OCI-LY3 (cell line): Measurements from ENCODE around the gene KLF7.

Source experiments
- H2AFZ ChIP-seq: fragments of 200-600, 300-600 bp; shearing (Covaris generic); 2 replicates; pipeline ENCODE4 v1.6.0; 2014; ENCODE audit warnings: antibody characterized with exemption, low read depth, low read length
- H3K27ac ChIP-seq: fragments of 200-600, 300-600 bp; sonication (generic); 2 replicates; pipeline ENCODE4 v1.5.1; 2014; ENCODE audit warnings: mild to moderate bottlenecking, low read length, moderate library complexity, mixed read lengths
- H3K27me3 ChIP-seq: fragments of 200-600, 300-600 bp; sonication (generic); 2 replicates; pipeline ENCODE4 v1.6.1; 2014; ENCODE audit warnings: low read depth, low read length, mixed read lengths
- H3K36me3 ChIP-seq: fragments of 200-600, 300-600 bp; sonication (generic); replicated peaks from 2 replicates; pipeline ENCODE3; 2014; ENCODE audit warnings: low read depth, low read length, mixed read lengths
- H3K4me1 ChIP-seq: fragments of 300-600, 200-600 bp; sonication (generic); 2 replicates; pipeline ENCODE4 v1.6.1; 2014; ENCODE audit warnings: low read length, mixed read lengths
- H3K4me2 ChIP-seq: fragments of 200-600, 300-600 bp; sonication (generic); 2 replicates; pipeline ENCODE4 v1.6.1; 2014; ENCODE audit warnings: low read length, mixed read lengths
- H3K4me3 ChIP-seq: fragments of 300-600, 200-600 bp; sonication (generic); 2 replicates; pipeline ENCODE4 v1.5.1; 2014; ENCODE audit warnings: antibody characterized with exemption, mild to moderate bottlenecking, low read length, moderate library complexity
- H3K79me2 ChIP-seq: fragments of 300-600, 200-600 bp; shearing (Covaris generic); 2 replicates; pipeline ENCODE4 v1.6.1; 2014; ENCODE audit warnings: mild to moderate bottlenecking, low read length, mixed read lengths
- H3K9ac ChIP-seq: fragments of 300-600, 200-600 bp; shearing (Covaris generic); 2 replicates; pipeline ENCODE4 v1.6.0; 2014; ENCODE audit warnings: mild to moderate bottlenecking, low read length, moderate library complexity
- H3K9me3 ChIP-seq: fragments of 200-600, 300-600 bp; shearing (Covaris generic); 2 replicates; pipeline ENCODE4 v1.6.1; 2014; ENCODE audit warnings: low read length, mixed read lengths; ENCODE audit not compliant: insufficient read depth
- H4K20me1 ChIP-seq: fragments of 200-600, 300-600 bp; sonication (generic); 2 replicates; pipeline ENCODE4 v1.6.1; 2016; ENCODE audit warnings: low read length, mixed read lengths; ENCODE audit not compliant: insufficient read depth
- CTCF ChIP-seq: fragments of 200-600, 300-600 bp; sonication (generic); IDR thresholded peaks from 2 replicates; pipeline ENCODE4 v1.5.1; 2014; ENCODE audit warnings: antibody characterized with exemption, low read length, low read depth
- EZH2phosphoT487 ChIP-seq: fragments of 200-600 bp; shearing (Covaris generic); IDR thresholded peaks from 2 replicates; pipeline ENCODE4 v1.6.1; 2018; ENCODE audit warnings: antibody characterized with exemption, mixed run types, low read depth

The KLF7 gene

GRCh38 chr2:207103132-207103531 lies 62.6 kb downstream of the KLF7 start:
- no peak overlapping the region for H3K4me2 ChIP-seq
- no peak overlapping the region for H3K9ac ChIP-seq
- no peaks in the 10 kb centered on the region for H3K9me3 ChIP-seq
- H3K27me3 ChIP-seq = peaks cover 12% of the 10 kb centered on the region; the same call in 1 of the 2 replicates
- H3K36me3 ChIP-seq = no peaks in the 10 kb centered on the region
- no peaks in the 10 kb centered on the region for H4K20me1 ChIP-seq
- H3K4me3 ChIP-seq = no peak overlapping the region
- H3K79me2 ChIP-seq = no peaks in the 10 kb centered on the region
- no peak for TF ChIP-seq CTCF
- TF ChIP-seq EZH2phosphoT487 = no peak
- no peaks in the 10 kb centered on the region for H3K4me1 ChIP-seq
- no peak overlapping the region for H2AFZ ChIP-seq
- no peak overlapping the region for H3K27ac ChIP-seq

- Histone ChIP-seq H3K36me3 (no peaks in the 10 kb centered on the region), H3K9ac (no peak overlapping the region), H2AFZ (no peak overlapping the region), H3K79me2 (no peaks in the 10 kb centered on the region), H3K4me3 (no peak overlapping the region), H3K27ac (no peak overlapping the region), H3K4me2 (no peak overlapping the region), H3K4me1 (no peaks in the 10 kb centered on the region), H4K20me1 (no peaks in the 10 kb centered on the region), H3K9me3 (no peaks in the 10 kb centered on the region), H3K27me3 (peaks cover 15% of the 10 kb centered on the region; the same call in 1 of the 2 replicates)
- TF ChIP-seq EZH2phosphoT487 (no peak), CTCF (no peak)
Observed at GRCh38 chr2:207101984-207102383, 63.8 kb downstream of the KLF7 start.

GRCh38 chr2:207097278-207097677 lies 68.5 kb downstream of the KLF7 start:
- H3K27me3 ChIP-seq = peaks cover 12% of the 10 kb centered on the region
- TF ChIP-seq CTCF (no peak), EZH2phosphoT487 (no peak)
- no peak overlapping the region for H2AFZ ChIP-seq
- no peaks in the 10 kb centered on the region for H3K9me3 ChIP-seq
- H3K4me1 ChIP-seq = no peaks in the 10 kb centered on the region
- H3K79me2 ChIP-seq = no peaks in the 10 kb centered on the region
- H4K20me1 ChIP-seq = no peaks in the 10 kb centered on the region
- H3K4me2 ChIP-seq = no peak overlapping the region
- no peak overlapping the region for H3K27ac ChIP-seq
- H3K36me3 ChIP-seq = no peaks in the 10 kb centered on the region
- no peak overlapping the region for H3K9ac ChIP-seq
- no peak overlapping the region for H3K4me3 ChIP-seq

GRCh38 chr2:207095963-207096362 lies 69.8 kb downstream of the KLF7 start:
- Histone ChIP-seq H3K9ac (no peak overlapping the region), H3K79me2 (no peaks in the 10 kb centered on the region), H4K20me1 (no peaks in the 10 kb centered on the region), H3K36me3 (no peaks in the 10 kb centered on the region), H3K4me2 (no peak overlapping the region), H3K27me3 (peaks cover 14% of the 10 kb centered on the region), H2AFZ (no peak overlapping the region), H3K4me3 (no peak overlapping the region), H3K9me3 (no peaks in the 10 kb centered on the region), H3K27ac (no peak overlapping the region), H3K4me1 (no peaks in the 10 kb centered on the region)
- TF ChIP-seq CTCF (no peak), EZH2phosphoT487 (no peak)
